Gastrocnemius medialis (tissue), 4 donors: Measurements from ENCODE around the gene RPL10A. TPM values are rescaled to one million over a fixed set of nuclear protein-coding genes. Genes with fewer than 3 reads are reported as not detected.

Source experiments
- ATAC-seq, 2 donors: fragments of 150-250 bp; one replicate each; pipeline ENCODE4 v1.9.1; 2016
- DNase-seq, 2 donors: peaks; one replicate each; pipeline ENCODE4 v3.0.0-alpha.2; 2019
- H3K27ac ChIP-seq, 4 donors: fragments of 200-600 bp; sonication (generic); 1 replicate in 1 of 4; 2 replicates in 3 of 4; pipeline ENCODE4 v1.5.1; 2016 to 2018; ENCODE audit warnings: mild to moderate bottlenecking in 2 of 4, moderate library complexity in 1 of 4
- H3K27me3 ChIP-seq, 3 donors: fragments of 200-600 bp; sonication (generic) in 2 of 3; 1 replicate in 1 of 3; 2 replicates in 2 of 3; pipeline versions ENCODE4 v1.5.1 to v1.6.0; 2016 to 2019; ENCODE audit warnings: mild to moderate bottlenecking in 1 of 3, moderate library complexity in 1 of 3
- H3K36me3 ChIP-seq, 2 donors: fragments of 200-600 bp; sonication (generic) in 1 of 2; one replicate each; pipeline ENCODE4 v1.5.1; 2017 to 2018
- H3K4me1 ChIP-seq, 2 donors: fragments of 200-600 bp; sonication (generic) in 1 of 2; one replicate each; pipeline ENCODE4 v1.5.1; 2016 to 2017; ENCODE audit warnings: mild to moderate bottlenecking in 2 of 2
- H3K4me3 ChIP-seq, 4 donors: fragments of 200-600 bp; sonication (generic) in 3 of 4; 1 replicate in 1 of 4; 2 replicates in 3 of 4; pipeline ENCODE4 v1.5.1; 2016 to 2019; ENCODE audit warnings: mild to moderate bottlenecking in 2 of 4
- H3K9me3 ChIP-seq, 3 donors: fragments of 200-600 bp; sonication (generic) in 2 of 3; 1 replicate in 1 of 3; 2 replicates in 2 of 3; pipeline ENCODE4 v1.5.1; 2016 to 2019
- CTCF ChIP-seq, 5 experiments: fragments of 450-650 bp in 3 of 5; fragments of 200-600 bp in 2 of 5; sonication (generic) in 2 of 5; IDR thresholded peaks in 4 of 5; conservative IDR thresholded peaks in 1 of 5; 1 replicate in 4 of 5; 2 replicates in 1 of 5; pipeline ENCODE4 v1.5.1; 2016 to 2019; ENCODE audit warnings: antibody characterized with exemption in 5 of 5, mild to moderate bottlenecking in 3 of 5, moderate library complexity in 3 of 5
- POLR2A ChIP-seq, 2 donors: fragments of 450-650 bp; IDR thresholded peaks; one replicate each; pipeline ENCODE4 v1.6.1; 2017; ENCODE audit warnings: antibody characterized with exemption in 2 of 2, mild to moderate bottlenecking in 2 of 2, moderate library complexity in 2 of 2
- in situ Hi-C, 4 donors: fragments of 200-750 bp; cut with MboI; loops; one replicate each; pipeline versions ENCODE4 v1.15.0 to v1.8.0; 2017; ENCODE audit warnings: low sequenced_read_pairs in 4 of 4
- intact Hi-C: fragments of 100-400 bp; cut with DNase I; formaldehyde crosslinking; loops from one replicate; pipeline ENCODE4 v1.15.1; 2023; ENCODE audit warnings: low total_unique reads
- total RNA-seq, 4 donors: library from RNA; depleted of rRNA; stranded (reverse); fragments of >200 nt; gene quantifications; one replicate each; pipeline versions ENCODE4 v1.1.0 to v1.2.3, GENCODE V29; 2016

RPL10A gene
- total RNA-seq, 4 donors from 2014 or later = 772 to 1,014 (median 808) TPM

- no peak for TF ChIP-seq POLR2A (IDR thresholded peaks at IDR 0.05)
- TF ChIP-seq CTCF (IDR thresholded peaks at IDR 0.05 in 4 of 5, conservative IDR thresholded peaks at IDR 0.05 in 1 of 5) = no peak
- no peak overlapping the region for H3K27ac ChIP-seq
- no peaks in the 10 kb centered on the region for H3K36me3 ChIP-seq
- no peaks in the 10 kb centered on the region for H3K4me1 ChIP-seq
- ATAC-seq = no peak
- intact Hi-C loops (loop anchor here (5.0 kb wide), 1 partner anchor 120 kb away; no protein-coding TSS in a partner anchor), in situ Hi-C loops (no loop called here)
- no peaks in the 10 kb centered on the region for H3K9me3 ChIP-seq
- H3K4me3 ChIP-seq = no peak overlapping the region
- no peak for DNase-seq
- no peaks in the 10 kb centered on the region for H3K27me3 ChIP-seq
Observed at GRCh38 chr6:35442693-35443092, 25.5 kb upstream of the RPL10A start.

GRCh38 chr6:35443341-35444030 lies 24.7 kb upstream of the RPL10A start:
- no peaks in the 10 kb centered on the region for H3K9me3 ChIP-seq
- H3K27ac ChIP-seq = no peak overlapping the region
- no peak for DNase-seq
- H3K4me1 ChIP-seq = no peaks in the 10 kb centered on the region
- no peak overlapping the region for H3K4me3 ChIP-seq
- in situ Hi-C loops = no loop called here
- no peaks in the 10 kb centered on the region for H3K36me3 ChIP-seq
- H3K27me3 ChIP-seq = no peaks in the 10 kb centered on the region
- TF ChIP-seq POLR2A (IDR thresholded peaks at IDR 0.05) (no peak), CTCF (IDR thresholded peaks at IDR 0.05 in 4 of 5, conservative IDR thresholded peaks at IDR 0.05 in 1 of 5) (no peak)
- ATAC-seq = no peak
- intact Hi-C loops = loop anchor here (5.0 kb wide), 1 partner anchor 121 kb away; no protein-coding TSS in a partner anchor

GRCh38 chr6:35445691-35446090 lies 22.5 kb upstream of the RPL10A start:
- ATAC-seq (no peak), DNase-seq (no peak)
- H3K36me3 ChIP-seq = no peaks in the 10 kb centered on the region
- H3K4me1 ChIP-seq = no peaks in the 10 kb centered on the region
- intact Hi-C loops = no loop called here
- no peaks in the 10 kb centered on the region for H3K9me3 ChIP-seq
- TF ChIP-seq CTCF (IDR thresholded peaks at IDR 0.05 in 4 of 5, conservative IDR thresholded peaks at IDR 0.05 in 1 of 5) (no peak), POLR2A (IDR thresholded peaks at IDR 0.05) (no peak)
- H3K27ac ChIP-seq = no peak overlapping the region
- in situ Hi-C loops = no loop called here
- H3K4me3 ChIP-seq = no peak overlapping the region
- no peaks in the 10 kb centered on the region for H3K27me3 ChIP-seq

GRCh38 chr6:35448191-35448590 lies 20.0 kb upstream of the RPL10A start:
- peaks cover 13 to 14% of the 10 kb centered on the region in 2 donors for H3K4me1 ChIP-seq
- ATAC-seq (no peak), DNase-seq (no peak)
- no peaks in the 10 kb centered on the region for H3K36me3 ChIP-seq
- TF ChIP-seq CTCF (IDR thresholded peaks at IDR 0.05 in 4 of 5, conservative IDR thresholded peaks at IDR 0.05 in 1 of 5) (no peak), POLR2A (IDR thresholded peaks at IDR 0.05) (no peak)
- H3K27ac ChIP-seq = no peak overlapping the region
- H3K4me3 ChIP-seq = no peak overlapping the region
- H3K27me3 ChIP-seq = no peaks in the 10 kb centered on the region
- intact Hi-C loops = no loop called here
- H3K9me3 ChIP-seq = no peaks in the 10 kb centered on the region
- in situ Hi-C loops = no loop called here
